GM12872 (cell line): ENCODE results near the gene TTC31.

Experiments
- TF ChIP-seq, protein P1 (sequence below): IDR thresholded peaks from 3 replicates; pipeline ENCODE4 v1.5.1; 2011; ENCODE audit warnings: low read depth, mild to moderate bottlenecking, low read length, moderate library complexity; ENCODE audit not compliant: insufficient read depth

Gene TTC31

DNA sequence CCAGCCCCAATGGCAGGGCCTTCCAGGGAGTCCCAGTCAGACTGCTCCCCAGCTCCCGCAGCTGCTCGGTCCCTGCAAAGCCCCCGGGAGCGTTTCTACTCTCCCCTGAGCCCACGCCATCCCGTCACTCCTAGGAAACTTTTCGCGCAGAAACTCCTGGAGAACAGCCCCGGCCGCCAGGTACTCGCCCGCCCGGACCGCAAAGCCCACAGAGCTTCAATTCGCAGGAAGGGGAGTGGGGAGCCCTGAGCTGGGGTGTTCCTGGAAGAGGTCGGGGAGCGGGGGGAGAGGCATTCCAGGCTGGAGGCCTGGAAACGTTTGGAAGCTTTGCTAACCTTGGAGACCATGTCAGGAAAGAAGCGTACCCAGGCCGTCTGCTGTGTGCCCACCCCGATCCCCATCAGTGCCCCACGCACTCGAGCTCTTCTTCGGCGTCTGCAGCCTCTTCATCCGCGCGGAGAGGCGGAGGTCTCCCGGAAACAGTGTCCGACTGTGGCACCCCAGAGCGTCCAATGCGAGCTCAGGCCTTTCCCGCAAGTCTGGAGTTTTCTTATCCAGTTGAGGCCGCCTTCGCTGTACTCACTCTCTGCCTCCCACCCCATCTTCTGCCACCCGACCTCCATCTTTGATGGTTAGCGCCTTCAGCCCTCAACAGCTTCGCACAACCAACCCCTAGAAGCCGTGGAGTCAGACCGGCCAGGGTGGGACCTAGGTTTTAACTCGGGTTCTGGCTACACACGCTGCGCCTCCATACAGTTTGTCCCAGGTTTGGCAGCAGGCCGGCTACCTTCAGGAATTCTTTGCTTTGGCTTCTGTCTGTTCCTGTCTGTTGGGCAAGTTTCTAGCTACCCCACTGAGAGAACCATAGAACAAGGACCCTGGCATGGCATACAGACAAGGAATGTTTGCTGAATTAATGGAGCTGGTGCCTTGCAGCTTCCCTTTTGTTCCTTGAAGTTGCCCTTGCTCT is 20.9 kb downstream of the TTC31 start:
- TF ChIP-seq, protein P1, sequence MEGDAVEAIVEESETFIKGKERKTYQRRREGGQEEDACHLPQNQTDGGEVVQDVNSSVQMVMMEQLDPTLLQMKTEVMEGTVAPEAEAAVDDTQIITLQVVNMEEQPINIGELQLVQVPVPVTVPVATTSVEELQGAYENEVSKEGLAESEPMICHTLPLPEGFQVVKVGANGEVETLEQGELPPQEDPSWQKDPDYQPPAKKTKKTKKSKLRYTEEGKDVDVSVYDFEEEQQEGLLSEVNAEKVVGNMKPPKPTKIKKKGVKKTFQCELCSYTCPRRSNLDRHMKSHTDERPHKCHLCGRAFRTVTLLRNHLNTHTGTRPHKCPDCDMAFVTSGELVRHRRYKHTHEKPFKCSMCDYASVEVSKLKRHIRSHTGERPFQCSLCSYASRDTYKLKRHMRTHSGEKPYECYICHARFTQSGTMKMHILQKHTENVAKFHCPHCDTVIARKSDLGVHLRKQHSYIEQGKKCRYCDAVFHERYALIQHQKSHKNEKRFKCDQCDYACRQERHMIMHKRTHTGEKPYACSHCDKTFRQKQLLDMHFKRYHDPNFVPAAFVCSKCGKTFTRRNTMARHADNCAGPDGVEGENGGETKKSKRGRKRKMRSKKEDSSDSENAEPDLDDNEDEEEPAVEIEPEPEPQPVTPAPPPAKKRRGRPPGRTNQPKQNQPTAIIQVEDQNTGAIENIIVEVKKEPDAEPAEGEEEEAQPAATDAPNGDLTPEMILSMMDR: no peak

DNA sequence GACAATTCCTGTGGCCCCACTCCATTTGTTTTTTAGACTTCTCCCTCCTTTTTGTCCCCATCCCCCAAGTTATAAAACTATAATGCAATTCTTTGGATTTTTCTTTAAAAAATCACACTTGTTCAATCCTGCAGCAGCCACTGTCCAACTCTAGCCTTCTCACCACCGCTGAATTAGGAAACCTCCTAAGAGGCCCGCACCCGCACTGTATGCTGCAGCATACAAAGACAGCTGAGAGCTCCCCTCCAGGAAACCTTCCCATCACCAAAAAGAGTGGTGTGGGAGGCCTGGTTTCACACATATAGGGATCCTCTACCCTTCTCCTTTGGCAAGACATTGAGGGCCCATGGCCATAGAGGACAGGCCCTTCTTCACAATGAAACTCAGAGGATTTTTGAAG is 21.7 kb downstream of the TTC31 start:
- TF ChIP-seq, protein P1: no peak

DNA sequence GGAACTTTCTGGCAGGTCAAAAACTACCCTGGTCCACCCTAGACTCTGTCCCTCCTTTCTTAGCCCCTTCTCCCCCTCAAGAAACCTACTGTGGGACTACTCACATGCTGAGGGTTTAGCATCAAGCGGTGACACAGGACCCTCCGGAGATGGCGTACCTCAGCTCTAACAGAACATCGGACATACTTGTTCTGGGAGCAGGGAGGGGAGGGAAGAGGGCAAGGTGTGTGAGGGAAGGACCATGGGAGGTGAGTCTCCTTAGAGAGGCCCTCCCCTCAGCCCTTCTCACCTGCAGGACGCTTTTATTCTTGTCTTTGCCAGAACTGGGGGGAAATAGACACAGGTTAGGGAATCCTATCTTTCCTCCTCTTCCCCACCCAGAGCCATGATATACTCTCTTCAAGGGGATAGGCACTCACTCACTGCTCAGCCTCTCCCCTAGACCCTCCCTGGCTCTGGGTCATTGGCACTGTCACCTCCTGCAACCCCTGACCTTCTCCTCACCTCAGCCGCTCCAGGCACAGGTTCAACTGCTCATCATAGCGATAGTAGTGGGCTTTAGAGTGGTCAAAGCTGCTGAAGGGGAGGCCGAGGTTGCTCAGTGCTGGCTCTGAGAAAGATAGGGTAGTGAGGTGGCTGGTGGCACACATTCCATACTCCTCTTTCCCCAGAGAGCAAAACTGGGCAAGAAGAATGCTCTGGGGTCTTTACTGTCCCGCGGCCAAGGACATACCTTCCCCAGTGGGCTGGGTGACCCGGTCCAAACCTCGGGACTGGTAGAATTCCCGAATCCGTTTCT is 22.8 kb downstream of the TTC31 start:
- TF ChIP-seq, protein P1: no peak

DNA sequence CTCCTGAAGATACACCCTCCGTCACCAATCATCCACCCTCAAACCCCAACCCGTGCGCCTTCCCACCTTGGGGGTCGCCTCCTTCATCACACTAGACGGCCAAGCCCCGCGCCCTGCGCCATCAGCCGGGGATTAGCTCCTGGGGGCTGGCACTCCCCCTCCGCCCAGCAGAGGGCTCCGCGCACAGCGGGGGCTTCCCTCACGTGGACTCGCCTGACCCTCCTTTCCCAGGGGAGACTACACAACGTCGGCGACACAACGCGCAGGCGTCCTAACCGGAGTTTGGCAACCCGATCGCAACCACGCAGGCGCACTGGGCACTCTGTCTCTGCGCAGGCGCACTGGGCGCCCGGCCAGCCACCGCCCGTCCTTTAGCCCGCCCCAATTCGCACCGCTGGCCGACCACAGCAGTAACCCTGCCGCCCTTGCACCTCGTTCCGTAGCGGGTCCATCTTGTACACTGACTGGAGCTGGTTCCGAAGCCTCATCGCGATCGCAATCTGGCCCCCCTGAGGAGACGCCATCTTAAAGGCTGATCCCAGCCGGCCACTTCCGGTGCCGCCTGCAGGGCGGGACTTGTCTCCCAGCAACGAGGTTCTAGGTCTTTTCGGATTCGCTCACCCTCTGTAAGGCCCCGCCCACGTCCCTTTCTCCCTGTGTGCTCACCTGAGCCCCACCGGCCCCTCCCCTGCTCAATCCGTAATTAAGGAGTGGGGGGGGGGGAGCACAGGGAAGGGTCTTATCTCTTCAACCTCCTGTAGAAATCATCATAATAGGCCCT is 24.5 kb downstream of the TTC31 start, which contains the start of gene PCGF1:
Gene PCGF1 (minus strand): TSS at position 551 of the 781 bp plus-strand sequence. CDS start 27 bp downstream, at position 524.
- TF ChIP-seq, protein P1: peak; percentile 76

DNA sequence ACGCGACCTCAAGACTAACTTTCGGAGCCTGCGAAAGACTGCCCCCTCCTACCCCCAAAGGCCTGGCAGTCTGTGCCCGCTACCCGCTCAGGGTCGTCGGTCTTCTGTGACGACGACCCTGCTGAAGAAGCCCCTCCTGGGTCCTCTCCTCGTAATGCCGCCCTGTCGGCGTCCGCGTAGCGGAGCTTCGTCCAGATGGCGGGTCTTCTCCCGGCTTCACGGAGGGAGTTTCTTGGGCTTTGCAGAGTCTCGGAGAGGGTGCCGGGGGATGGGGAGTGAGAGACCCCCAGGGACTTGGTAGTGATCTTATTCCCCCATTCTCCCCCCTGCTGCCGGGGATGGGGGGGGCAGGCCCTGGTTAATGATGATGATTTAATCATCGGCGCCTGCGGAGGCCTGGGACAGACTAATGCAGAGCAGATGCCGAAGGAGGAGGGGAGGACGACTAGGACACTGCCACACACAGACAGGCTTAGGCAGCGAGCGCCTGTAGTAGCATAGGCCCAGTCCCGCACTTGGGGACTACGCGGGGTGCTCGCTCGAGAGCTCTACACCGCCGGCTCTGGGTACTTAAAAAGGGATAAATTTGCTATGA is 25.1 kb downstream of the TTC31 start:
- TF ChIP-seq, protein P1: no peak

DNA sequence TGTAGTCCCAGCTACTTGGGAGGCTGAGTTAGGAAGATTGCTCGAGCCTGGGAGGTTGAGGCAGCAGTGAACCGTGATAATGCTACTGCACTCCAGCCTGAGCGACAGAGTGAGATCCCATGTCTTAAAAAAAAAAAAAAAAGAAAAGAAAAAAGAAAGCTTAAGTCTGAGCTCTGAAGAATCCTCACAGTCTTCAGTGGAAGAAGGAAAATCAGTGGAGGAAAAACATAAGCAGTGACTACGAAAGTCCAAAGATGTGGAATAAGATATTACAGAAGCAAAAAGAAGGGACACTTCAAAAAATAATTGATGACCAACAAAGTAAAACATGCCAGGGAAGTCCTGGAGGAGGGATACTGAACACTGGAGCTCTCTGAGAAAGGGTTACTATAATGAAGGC is 27.4 kb downstream of the TTC31 start:
- TF ChIP-seq, protein P1: no peak
